GM12892 (cell line): ENCODE results near the gene B3GNT5.

ENCODE experiments used
- DNase-seq: peaks from one replicate; pipeline ENCODE4 v3.0.0; 2011; ENCODE audit not compliant: insufficient read length
- FAIRE-seq: peaks from 2 replicates; lab custom pipeline; 2011; peaks lifted over from hg19 to GRCh38; lab: Jason Lieb, UNC
- POLR2A ChIP-seq: IDR thresholded peaks from 2 replicates; pipeline ENCODE4 v1.6.1; 2011; ENCODE audit warnings: low read depth, low read length, control low read depth
- POLR2AphosphoS5 ChIP-seq: IDR thresholded peaks from 2 replicates; pipeline ENCODE4 v1.6.1; 2011; ENCODE audit warnings: low read depth, low read length, control low read depth
- TAF1 ChIP-seq: IDR thresholded peaks from 2 replicates; pipeline ENCODE4 v1.6.1; 2011; ENCODE audit warnings: low read depth, mild to moderate bottlenecking, control low read depth, low read length, borderline replicate concordance

Gene B3GNT5

DNA sequence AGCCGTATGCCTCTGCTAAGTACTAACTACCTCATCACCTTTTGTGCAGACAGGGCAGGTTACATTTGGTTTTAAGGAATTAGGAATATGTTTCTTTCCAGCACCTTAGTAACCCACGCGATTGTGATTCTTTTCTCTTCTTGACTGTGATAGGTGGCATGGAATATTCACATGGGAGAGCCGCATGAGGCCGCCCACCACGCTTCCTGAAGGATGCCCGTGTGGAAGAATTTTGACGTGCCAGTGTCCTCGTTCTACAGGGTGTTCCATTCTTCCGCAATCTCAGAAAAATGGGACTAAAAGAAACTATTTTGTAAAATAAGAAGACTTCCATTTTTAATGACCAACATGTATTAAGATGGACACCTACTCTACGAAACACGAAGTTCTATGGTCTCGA is 16.3 kb downstream of the B3GNT5 start:
- DNase-seq (no peak), FAIRE-seq (no peak)
- TF ChIP-seq TAF1 (no peak), POLR2AphosphoS5 (no peak), POLR2A (no peak)

- no peak for TF ChIP-seq POLR2AphosphoS5
- no peak for TF ChIP-seq POLR2A
- TF ChIP-seq TAF1 = no peak
- DNase-seq = no peak
- FAIRE-seq = no peak
Measured at GRCh38 chr3:183270344-183270743, 17.3 kb downstream of the B3GNT5 start.

DNA sequence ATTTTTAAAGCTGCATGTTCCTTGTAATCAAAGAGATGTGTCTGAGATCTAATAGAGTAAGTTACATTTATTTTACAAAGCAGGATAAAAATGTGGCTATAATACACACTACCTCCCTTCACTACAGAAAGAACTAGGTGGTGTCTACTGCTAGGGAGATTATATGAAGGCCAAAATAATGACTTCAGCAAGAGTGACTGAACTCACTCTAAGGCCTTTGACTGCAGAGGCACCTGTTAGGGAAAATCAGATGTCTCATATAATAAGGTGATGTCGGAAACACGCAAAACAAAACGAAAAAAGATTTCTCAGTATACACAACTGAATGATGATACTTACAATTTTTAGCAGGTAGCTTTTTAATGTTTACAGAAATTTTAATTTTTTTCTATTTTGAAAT is 19.1 kb downstream of the B3GNT5 start:
- FAIRE-seq (no peak), DNase-seq (no peak)
- TF ChIP-seq POLR2A (no peak), POLR2AphosphoS5 (no peak), TAF1 (no peak)

- DNase-seq = no peak
- no peak for TF ChIP-seq POLR2A
- TF ChIP-seq TAF1 = no peak
- TF ChIP-seq POLR2AphosphoS5 = no peak
- FAIRE-seq = no peak
Measured at GRCh38 chr3:183272791-183273190, 19.7 kb downstream of the B3GNT5 start.

- TF ChIP-seq TAF1 (no peak), POLR2A (no peak), POLR2AphosphoS5 (no peak)
Measured at GRCh38 chr3:183274609-183275008, 21.6 kb downstream of the B3GNT5 start.

DNA sequence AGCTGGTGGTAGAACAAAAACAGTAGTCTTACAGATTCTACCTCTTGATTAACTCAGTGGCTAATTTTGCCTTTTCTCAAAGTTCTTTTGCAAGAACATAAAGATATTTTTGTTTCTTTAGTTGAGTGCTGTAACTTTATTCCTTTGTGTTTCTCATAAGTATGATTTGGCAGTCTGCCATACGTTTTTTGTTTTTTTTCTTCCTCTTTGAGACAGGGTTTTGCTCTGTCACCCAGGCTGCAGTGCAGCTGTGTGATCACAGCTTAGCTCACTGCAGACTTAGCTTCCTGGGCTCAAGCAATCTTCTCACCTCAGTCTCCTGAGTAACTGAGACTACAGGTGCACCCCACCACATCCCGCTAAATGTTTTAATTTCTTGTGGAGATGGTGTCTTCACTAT is 22.4 kb downstream of the B3GNT5 start:
- FAIRE-seq = no peak
- TF ChIP-seq POLR2A (no peak), POLR2AphosphoS5 (no peak), TAF1 (no peak)
- no peak for DNase-seq

More at GRCh38 chr3:183274609-183275008, 21.6 kb downstream of the B3GNT5 start:
- DNase-seq (no peak), FAIRE-seq (no peak)

DNA sequence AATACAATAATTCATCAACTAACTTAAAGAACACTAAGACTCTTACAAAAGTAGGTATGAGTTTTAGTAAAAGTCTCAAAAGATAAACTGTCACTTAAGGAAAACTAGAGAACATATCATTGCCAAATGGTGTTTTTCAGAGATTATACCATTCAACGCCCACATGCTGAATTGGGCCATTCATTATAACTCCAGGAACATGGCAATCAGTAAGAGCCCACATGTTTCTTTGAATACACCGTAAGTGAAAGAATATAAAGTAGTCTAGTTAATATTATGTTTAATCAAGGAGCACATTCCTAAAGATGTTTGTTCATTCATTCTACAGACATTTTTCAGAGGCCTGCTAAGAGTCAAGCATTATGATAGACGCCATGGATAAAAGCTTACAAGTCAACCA is 22.9 kb downstream of the B3GNT5 start:
- DNase-seq = no peak
- FAIRE-seq = no peak
- TF ChIP-seq POLR2AphosphoS5 = no peak
- TF ChIP-seq POLR2A = no peak
- TF ChIP-seq TAF1 = no peak

GRCh38 chr3:183277260-183277659 is 24.2 kb downstream of the B3GNT5 start:
- FAIRE-seq (no peak), DNase-seq (no peak)
- TF ChIP-seq TAF1 = no peak
- TF ChIP-seq POLR2A = no peak
- TF ChIP-seq POLR2AphosphoS5 = no peak

GRCh38 chr3:183278479-183279088 is 25.5 kb downstream of the B3GNT5 start:
- no peak for DNase-seq
- TF ChIP-seq TAF1 = no peak
- no peak for TF ChIP-seq POLR2A
- no peak for TF ChIP-seq POLR2AphosphoS5
- no peak for FAIRE-seq

DNA sequence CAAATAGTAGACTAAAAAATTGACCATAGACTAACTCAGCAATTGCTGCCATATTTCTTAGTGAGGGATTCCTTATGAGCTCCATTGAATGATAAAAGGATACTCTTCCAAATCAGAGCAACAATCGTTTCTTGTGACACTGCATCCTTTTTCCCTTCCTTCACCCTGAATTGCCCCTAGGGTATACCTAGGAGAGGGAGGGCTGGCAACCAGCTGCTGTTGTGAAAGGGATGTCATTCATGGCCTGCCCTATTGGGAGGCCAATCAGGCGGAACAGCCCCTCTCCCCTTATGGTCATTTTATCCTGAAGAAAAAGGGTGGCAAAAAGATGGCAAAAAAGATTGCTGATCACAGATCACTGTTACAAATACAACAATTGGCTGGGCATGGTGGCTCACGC is 26.3 kb downstream of the B3GNT5 start:
- TF ChIP-seq TAF1 (no peak), POLR2AphosphoS5 (no peak), POLR2A (no peak)
- DNase-seq = no peak
- FAIRE-seq = no peak

DNA sequence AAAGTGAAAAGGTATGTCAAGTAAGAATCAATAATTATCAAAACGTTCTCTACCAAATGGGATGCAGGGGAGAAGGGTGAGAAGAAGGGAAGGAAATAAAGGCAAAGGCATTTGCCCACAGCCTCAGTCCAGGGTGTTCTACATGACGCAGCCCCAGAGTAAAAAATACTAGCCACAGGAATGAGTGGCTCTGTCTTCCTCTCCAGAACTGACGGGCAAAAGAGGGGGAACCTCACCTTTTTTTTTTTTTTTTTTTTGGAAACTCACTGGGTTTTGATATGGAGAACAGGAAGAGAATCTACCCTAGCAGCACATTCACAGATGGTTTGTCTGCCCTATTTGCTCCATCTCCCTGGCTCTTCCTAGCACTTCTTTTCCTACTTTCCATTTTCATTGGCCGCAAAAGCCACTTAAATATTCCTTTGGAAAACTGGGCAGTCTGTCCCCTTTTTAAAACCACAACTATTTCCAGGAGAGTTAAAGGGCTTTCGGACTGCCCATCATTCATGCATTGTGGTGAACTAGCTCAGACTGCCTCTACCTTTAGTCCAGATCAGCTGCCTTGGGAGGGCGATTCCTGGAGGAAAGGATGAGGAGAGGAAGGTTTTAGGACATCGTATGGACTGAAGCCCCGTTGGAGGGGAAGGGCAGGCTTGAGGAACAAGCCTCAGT is 28.2 kb downstream of the B3GNT5 start:
- TF ChIP-seq POLR2A (no peak), POLR2AphosphoS5 (no peak), TAF1 (no peak)
- no peak for FAIRE-seq
- no peak for DNase-seq

DNA sequence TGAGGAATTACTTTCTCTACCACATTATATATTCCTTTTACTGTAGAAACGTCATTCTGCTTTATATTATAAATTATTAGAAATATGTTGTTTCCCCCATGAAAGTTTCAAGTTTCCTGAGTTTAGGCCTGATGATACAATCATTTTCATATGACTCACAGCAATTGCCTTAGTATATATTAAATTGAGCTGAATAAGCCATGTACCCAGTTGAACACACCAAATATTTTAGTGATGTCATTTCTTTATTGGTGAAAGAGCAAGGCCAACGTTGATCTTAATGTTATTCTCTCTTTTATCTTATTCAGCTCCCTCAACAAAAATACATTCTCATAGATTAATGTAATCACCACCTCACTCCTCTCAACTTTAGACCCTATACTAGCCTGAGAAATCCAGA is 30.8 kb downstream of the B3GNT5 start:
- FAIRE-seq (no peak), DNase-seq (no peak)
- no peak for TF ChIP-seq TAF1
- TF ChIP-seq POLR2A = no peak
- no peak for TF ChIP-seq POLR2AphosphoS5
